Measurements from ENCODE around the gene PLPP6. TPM values are rescaled to one million over a fixed set of nuclear protein-coding genes. Genes with fewer than 3 reads are reported as not detected.

Gene PLPP6
- total RNA-seq, 3 donors from 2014 or later = 6.4 to 13.2 (median 8.8) TPM

DNA sequence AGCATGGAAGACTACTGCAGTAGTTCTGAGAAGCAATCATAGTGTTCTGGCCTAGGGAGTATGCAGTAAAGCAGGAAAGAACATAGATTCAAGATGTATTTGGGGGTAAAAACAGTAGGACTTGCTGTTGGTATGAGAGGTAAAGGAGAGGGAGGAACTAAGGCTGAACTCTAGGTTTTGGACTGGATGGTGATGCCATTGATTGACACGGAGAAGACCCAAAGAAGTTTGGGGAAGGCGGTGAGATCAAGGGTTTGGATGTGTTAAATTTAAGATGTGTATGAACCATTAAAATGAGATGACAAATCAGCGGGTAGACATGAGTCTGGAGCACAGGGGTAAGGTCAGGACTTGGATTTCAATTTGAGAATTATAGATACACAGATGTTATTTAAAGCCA lies 15.3 kb downstream of the PLPP6 start:
- H3K27me3 ChIP-seq = no peaks in the 10 kb centered on the region
- TF ChIP-seq CTCF (IDR thresholded peaks at IDR 0.05) = no peak
- no peak for TF ChIP-seq POLR2A (IDR thresholded peaks at IDR 0.05)
- TF ChIP-seq POLR2AphosphoS5 (IDR thresholded peaks at IDR 0.05) = no peak
- no peak for DNase-seq (ENCODE audit: low spot score in 2 of 2)
- intact Hi-C loops (cut with DNase I; ENCODE audit: low total_unique reads) = loop anchor here (5.0 kb wide), 1 partner anchor 215 kb away; no protein-coding TSS in a partner anchor
- peak overlapping the region in 1 of 2 donors; percentile 8 for H3K27ac ChIP-seq
- H3K4me3 ChIP-seq = no peak overlapping the region
- no peaks in the 10 kb centered on the region for H3K4me1 ChIP-seq
- no peaks in the 10 kb centered on the region for H3K9me3 ChIP-seq
- H3K36me3 ChIP-seq = no peaks in the 10 kb centered on the region

GRCh38 chr9:4678679-4679267 lies 16.7 kb downstream of the PLPP6 start:
- Histone ChIP-seq H3K27ac (peak overlapping the region; percentile 97), H3K4me1 (no peaks in the 10 kb centered on the region), H3K9me3 (no peaks in the 10 kb centered on the region), H3K27me3 (no peaks in the 10 kb centered on the region), H3K36me3 (no peaks in the 10 kb centered on the region), H3K4me3 (peak overlapping the region; percentile 77 to 89 (median 88))
- intact Hi-C loops (cut with DNase I; ENCODE audit: low total_unique reads) = loop anchor here (5.0 kb wide), 1 partner anchor 214 kb away; no protein-coding TSS in a partner anchor
- DNase-seq (ENCODE audit: low spot score in 2 of 2) = no peak
- TF ChIP-seq POLR2A (IDR thresholded peaks at IDR 0.05) = no peak
- TF ChIP-seq POLR2AphosphoS5 (IDR thresholded peaks at IDR 0.05) = no peak
- TF ChIP-seq CTCF (IDR thresholded peaks at IDR 0.05) = no peak

DNA sequence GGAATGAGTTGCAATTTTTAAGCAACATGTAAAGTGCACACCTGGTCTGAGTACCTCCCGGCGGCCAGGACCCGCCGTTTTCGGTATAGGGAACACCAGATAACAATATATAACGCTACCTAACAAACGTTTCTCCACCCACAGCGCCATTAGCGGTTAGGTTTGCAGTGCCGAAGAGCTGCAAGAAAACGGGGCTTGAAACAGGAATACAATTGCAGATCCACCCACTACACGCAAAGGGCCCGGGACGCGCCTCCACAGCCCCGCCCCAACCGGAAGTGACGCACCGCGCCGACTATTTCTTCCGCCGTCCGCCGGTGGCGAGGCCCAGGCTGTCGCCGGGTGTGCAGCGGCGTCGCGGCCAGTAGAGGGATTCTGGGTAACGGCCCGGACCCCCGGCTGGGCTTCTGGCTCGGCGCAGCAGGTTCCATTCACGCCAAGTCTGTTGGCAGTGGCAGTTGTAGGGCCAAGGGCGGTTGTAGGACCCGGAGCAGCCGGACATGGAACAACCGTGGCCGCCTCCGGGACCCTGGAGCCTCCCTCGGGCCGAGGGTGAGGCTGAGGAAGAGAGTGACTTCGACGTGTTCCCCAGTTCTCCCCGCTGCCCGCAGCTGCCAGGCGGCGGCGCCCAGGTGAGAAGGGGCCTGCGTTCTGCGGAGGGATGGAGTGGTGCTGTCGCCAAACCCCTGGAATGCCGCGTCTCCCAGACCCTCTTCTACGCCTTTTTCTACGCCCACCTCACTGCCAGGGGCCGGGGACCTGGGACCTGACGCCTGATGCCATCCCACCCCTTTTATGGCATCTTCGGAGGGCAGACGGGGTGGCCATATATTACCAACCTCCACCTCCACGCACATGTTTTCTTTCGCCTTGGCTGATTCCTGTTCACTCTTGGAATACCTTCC lies 17.4 kb downstream of the PLPP6 start, which contains the start of gene CDC37L1:
CDC37L1 (plus strand) TSS at position 302 of the 905 bp plus-strand sequence; CDS start at position 501, 199 bp downstream.
- peak; percentile 93 for TF ChIP-seq POLR2A (IDR thresholded peaks at IDR 0.05)
- peak; percentile 94 to 97 (median 96) for TF ChIP-seq POLR2AphosphoS5 (IDR thresholded peaks at IDR 0.05)
- peak; percentile 88 to 93 (median 89) for TF ChIP-seq CTCF (IDR thresholded peaks at IDR 0.05)
- H3K4me3 ChIP-seq = peak within 1 kb of the TSS; percentile 77 to 89 (median 88)
- intact Hi-C loops (cut with DNase I; ENCODE audit: low total_unique reads) = loop anchor here (5.0 kb wide), 1 partner anchor 213 kb away; no protein-coding TSS in a partner anchor
- no peaks in the 10 kb centered on the region for H3K36me3 ChIP-seq
- H3K4me1 ChIP-seq = no peaks in the 10 kb centered on the region
- H3K27ac ChIP-seq = peak within 1 kb of the TSS; percentile 97
- H3K27me3 ChIP-seq = no peaks in the 10 kb centered on the region
- peak; percentile 96 to 98 for DNase-seq (ENCODE audit: low spot score in 2 of 2)
- H3K9me3 ChIP-seq = no peaks in the 10 kb centered on the region

GRCh38 chr9:4680173-4680525 lies 18.1 kb downstream of the PLPP6 start:
- intact Hi-C loops (cut with DNase I; ENCODE audit: low total_unique reads) = no loop called here
- TF ChIP-seq POLR2AphosphoS5 (IDR thresholded peaks at IDR 0.05) (no peak), POLR2A (IDR thresholded peaks at IDR 0.05) (no peak), CTCF (IDR thresholded peaks at IDR 0.05) (no peak)
- no peak for DNase-seq (ENCODE audit: low spot score in 2 of 2)
- Histone ChIP-seq H3K4me3 (peak overlapping the region; percentile 77 to 89 (median 88)), H3K9me3 (no peaks in the 10 kb centered on the region), H3K27ac (peak overlapping the region; percentile 97), H3K36me3 (peaks cover under 1% of the 10 kb centered on the region), H3K4me1 (no peaks in the 10 kb centered on the region), H3K27me3 (no peaks in the 10 kb centered on the region)

Data from breast epithelium (tissue), 4 donors.